ENCODE data around the gene CD276.
"Not testable (repeated sequence)": the region's sequence is repeated elsewhere in the genome, so short reads cannot be mapped to it uniquely, and the experiment has no call there.

CD276 gene

DNA sequence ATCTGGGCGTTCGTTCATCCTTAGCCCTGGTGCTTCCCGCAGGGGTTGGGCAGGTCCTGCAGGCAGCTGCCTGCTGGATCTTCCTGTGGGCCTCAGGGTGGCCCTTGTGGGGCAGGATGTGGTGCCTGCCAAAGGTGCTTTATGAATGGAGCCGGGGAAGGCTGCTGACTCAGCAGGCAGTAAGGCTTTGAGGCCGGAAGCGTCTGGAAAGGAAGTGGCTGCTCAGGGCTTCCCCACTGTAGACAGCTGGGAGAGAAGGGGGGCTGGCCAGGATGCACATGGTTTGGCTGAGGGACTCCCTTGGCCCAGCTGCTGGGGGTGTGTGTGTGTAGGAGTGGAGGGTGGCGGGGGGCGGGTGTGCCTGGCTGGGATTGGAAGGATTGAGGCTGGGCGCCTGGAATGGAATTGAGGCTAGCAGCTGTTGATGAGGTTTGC, 12.9 kb downstream of the CD276 start:
- peaks cover 23 to 25% of the 10 kb centered on the region in 2 donors for H3K4me1 ChIP-seq (ENCODE audit: control insufficient read depth in 1 of 2, insufficient read depth in 2 of 2, low read length in 2 of 2)
- H3K9me3 ChIP-seq (ENCODE audit: control insufficient read depth in 1 of 2, low read length in 2 of 2), result no peaks in the 10 kb centered on the region
- no peak overlapping the region for H3K4me3 ChIP-seq (ENCODE audit: low read depth in 1 of 2, low read length in 2 of 2)
- H3K9ac ChIP-seq (ENCODE audit: low read depth in 1 of 2, low read length in 2 of 2), result no peak overlapping the region
- H3K27ac ChIP-seq (ENCODE audit: low read depth, low read length), result no peak overlapping the region
- H3K36me3 ChIP-seq (ENCODE audit: control insufficient read depth in 1 of 2, insufficient read depth in 2 of 2, low read length in 2 of 2), result no peaks in the 10 kb centered on the region
- H3K27me3 ChIP-seq (ENCODE audit: control insufficient read depth in 1 of 2, insufficient read depth in 2 of 2, low read length in 2 of 2), result no peaks in the 10 kb centered on the region

DNA sequence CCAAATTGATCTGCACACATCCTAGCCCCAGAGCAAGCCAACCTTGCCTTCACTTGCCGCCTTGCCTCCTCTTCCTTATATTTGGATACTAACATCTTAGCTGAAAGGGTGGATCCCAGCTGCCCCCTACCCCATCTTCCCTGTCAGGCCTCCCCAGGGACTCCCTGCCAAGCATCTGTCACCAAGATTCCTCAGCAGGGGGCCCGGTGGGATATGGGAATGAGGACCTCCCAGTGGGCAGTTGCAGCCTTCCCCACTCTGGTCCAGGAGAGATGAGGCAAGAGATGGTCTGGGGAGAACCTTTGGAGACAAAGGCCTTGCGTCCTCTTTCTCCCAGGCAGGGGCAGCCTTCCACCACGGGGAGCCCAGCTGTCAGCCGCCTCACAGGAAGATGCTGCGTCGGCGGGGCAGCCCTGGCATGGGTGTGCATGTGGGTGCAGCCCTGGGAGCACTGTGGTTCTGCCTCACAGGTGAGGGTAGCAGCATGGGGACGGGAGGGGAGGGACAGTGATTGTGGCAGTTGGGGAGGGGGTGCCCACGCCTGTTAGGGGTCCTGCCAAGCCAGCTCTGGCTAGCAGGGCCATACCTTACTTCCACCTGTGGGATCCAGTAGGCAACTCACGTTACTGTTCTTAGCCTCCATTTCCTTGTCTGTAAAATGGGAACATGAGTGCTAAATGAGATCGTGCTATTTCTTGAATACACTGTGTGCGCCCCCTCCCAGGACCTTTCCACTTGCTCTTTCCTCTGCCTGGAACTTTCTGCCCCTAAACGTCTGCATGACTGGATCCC, 15.3 kb downstream of the CD276 start:
- Histone ChIP-seq H3K9ac (ENCODE audit: low read depth in 1 of 2, low read length in 2 of 2) (no peak overlapping the region), H3K9me3 (ENCODE audit: control insufficient read depth in 1 of 2, low read length in 2 of 2) (no peaks in the 10 kb centered on the region), H3K36me3 (ENCODE audit: control insufficient read depth in 1 of 2, insufficient read depth in 2 of 2, low read length in 2 of 2) (peaks cover 0 to 4% of the 10 kb centered on the region in 2 donors), H3K4me1 (ENCODE audit: control insufficient read depth in 1 of 2, insufficient read depth in 2 of 2, low read length in 2 of 2) (peaks cover 18 to 22% of the 10 kb centered on the region in 2 donors), H3K4me3 (ENCODE audit: low read depth in 1 of 2, low read length in 2 of 2) (no peak overlapping the region), H3K27ac (ENCODE audit: low read depth, low read length) (no peak overlapping the region), H3K27me3 (ENCODE audit: control insufficient read depth in 1 of 2, insufficient read depth in 2 of 2, low read length in 2 of 2) (no peaks in the 10 kb centered on the region)

DNA sequence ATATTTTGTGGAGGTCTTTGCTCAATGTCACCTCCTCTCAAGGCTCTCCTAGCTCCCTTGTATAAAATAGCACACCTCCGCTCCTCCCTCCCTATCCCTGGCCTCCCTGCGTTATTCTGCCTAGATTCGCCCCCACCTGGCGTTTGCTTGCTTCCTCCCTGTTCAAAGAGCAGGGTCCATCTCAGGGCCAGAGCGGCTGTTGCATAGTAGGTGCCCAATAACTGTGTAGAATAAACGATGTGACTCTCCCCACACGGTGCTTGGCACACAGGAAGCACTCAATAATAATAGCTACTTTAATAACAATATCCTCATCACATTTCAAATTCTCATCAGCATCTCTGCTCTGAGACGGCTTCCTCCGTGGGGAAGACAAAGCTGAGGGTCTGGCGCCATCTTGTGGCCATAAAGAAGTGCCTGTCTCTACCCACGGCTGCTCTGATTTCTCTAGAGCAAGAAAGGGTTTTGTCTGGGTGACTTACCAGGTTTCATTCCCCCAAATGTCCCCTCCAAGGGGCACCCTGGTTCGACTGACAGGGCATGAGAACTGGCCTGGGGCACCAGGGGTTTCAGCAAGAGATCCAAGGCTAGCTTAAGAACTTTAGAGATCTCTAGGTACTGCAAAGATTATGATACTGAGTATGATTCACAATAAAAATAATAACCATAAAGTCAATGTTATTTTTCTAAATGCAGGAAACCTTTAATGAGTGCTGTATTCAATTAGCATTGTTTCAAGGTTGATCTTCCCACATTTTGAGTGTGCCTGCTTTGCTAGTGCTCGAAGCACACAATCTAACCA, 16.1 kb downstream of the CD276 start:
- Histone ChIP-seq H3K27ac (ENCODE audit: low read depth, low read length) (no peak overlapping the region), H3K4me1 (ENCODE audit: control insufficient read depth in 1 of 2, insufficient read depth in 2 of 2, low read length in 2 of 2) (peaks cover 15 to 18% of the 10 kb centered on the region in 2 donors), H3K9ac (ENCODE audit: low read depth in 1 of 2, low read length in 2 of 2) (no peak overlapping the region), H3K4me3 (ENCODE audit: low read depth in 1 of 2, low read length in 2 of 2) (no peak overlapping the region), H3K9me3 (ENCODE audit: control insufficient read depth in 1 of 2, low read length in 2 of 2) (no peaks in the 10 kb centered on the region), H3K36me3 (ENCODE audit: control insufficient read depth in 1 of 2, insufficient read depth in 2 of 2, low read length in 2 of 2) (peaks cover 0 to 6% of the 10 kb centered on the region in 2 donors), H3K27me3 (ENCODE audit: control insufficient read depth in 1 of 2, insufficient read depth in 2 of 2, low read length in 2 of 2) (no peaks in the 10 kb centered on the region)

DNA sequence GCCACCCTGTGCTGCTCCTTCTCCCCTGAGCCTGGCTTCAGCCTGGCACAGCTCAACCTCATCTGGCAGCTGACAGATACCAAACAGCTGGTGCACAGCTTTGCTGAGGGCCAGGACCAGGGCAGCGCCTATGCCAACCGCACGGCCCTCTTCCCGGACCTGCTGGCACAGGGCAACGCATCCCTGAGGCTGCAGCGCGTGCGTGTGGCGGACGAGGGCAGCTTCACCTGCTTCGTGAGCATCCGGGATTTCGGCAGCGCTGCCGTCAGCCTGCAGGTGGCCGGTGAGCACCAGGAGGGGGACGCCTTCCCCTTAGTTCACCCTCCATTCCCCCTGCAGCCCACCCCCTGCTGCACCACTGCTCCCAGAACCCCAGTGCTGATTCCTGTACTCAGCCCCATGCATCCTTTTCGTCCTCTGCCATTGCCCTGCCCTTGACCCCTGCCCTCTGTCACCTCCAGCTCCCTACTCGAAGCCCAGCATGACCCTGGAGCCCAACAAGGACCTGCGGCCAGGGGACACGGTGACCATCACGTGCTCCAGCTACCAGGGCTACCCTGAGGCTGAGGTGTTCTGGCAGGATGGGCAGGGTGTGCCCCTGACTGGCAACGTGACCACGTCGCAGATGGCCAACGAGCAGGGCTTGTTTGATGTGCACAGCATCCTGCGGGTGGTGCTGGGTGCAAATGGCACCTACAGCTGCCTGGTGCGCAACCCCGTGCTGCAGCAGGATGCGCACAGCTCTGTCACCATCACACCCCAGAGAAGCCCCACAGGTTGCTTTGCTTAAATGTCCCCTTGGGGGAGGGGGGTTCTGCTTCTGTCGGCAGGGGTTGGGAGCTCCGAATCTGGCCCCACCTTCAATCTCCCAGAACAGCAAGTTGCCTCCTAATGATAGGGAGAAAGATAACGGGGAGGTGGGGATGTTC, 18.4 kb downstream of the CD276 start:
- not testable (repeated sequence) for H3K4me1 ChIP-seq (ENCODE audit: control insufficient read depth in 1 of 2, insufficient read depth in 2 of 2, low read length in 2 of 2); H3K9me3 ChIP-seq (ENCODE audit: control insufficient read depth in 1 of 2, low read length in 2 of 2); H3K4me3 ChIP-seq (ENCODE audit: low read depth in 1 of 2, low read length in 2 of 2); H3K27me3 ChIP-seq (ENCODE audit: control insufficient read depth in 1 of 2, insufficient read depth in 2 of 2, low read length in 2 of 2); H3K9ac ChIP-seq (ENCODE audit: low read depth in 1 of 2, low read length in 2 of 2); H3K27ac ChIP-seq (ENCODE audit: low read depth, low read length)
- peaks cover 0 to 15% of the 10 kb centered on the region in 2 donors for H3K36me3 ChIP-seq (ENCODE audit: control insufficient read depth in 1 of 2, insufficient read depth in 2 of 2, low read length in 2 of 2)

DNA sequence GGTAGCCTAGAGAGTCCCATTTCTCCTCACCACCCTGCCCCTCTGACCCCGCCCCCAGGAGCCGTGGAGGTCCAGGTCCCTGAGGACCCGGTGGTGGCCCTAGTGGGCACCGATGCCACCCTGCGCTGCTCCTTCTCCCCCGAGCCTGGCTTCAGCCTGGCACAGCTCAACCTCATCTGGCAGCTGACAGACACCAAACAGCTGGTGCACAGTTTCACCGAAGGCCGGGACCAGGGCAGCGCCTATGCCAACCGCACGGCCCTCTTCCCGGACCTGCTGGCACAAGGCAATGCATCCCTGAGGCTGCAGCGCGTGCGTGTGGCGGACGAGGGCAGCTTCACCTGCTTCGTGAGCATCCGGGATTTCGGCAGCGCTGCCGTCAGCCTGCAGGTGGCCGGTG, 19.4 kb downstream of the CD276 start:
- H3K4me3 ChIP-seq (ENCODE audit: low read depth in 1 of 2, low read length in 2 of 2); H3K9me3 ChIP-seq (ENCODE audit: control insufficient read depth in 1 of 2, low read length in 2 of 2); H3K27me3 ChIP-seq (ENCODE audit: control insufficient read depth in 1 of 2, insufficient read depth in 2 of 2, low read length in 2 of 2); H3K27ac ChIP-seq (ENCODE audit: low read depth, low read length); H3K4me1 ChIP-seq (ENCODE audit: control insufficient read depth in 1 of 2, insufficient read depth in 2 of 2, low read length in 2 of 2); H3K9ac ChIP-seq (ENCODE audit: low read depth in 1 of 2, low read length in 2 of 2): not testable (repeated sequence)
- H3K36me3 ChIP-seq (ENCODE audit: control insufficient read depth in 1 of 2, insufficient read depth in 2 of 2, low read length in 2 of 2), result peaks cover 3 to 26% of the 10 kb centered on the region in 2 donors

DNA sequence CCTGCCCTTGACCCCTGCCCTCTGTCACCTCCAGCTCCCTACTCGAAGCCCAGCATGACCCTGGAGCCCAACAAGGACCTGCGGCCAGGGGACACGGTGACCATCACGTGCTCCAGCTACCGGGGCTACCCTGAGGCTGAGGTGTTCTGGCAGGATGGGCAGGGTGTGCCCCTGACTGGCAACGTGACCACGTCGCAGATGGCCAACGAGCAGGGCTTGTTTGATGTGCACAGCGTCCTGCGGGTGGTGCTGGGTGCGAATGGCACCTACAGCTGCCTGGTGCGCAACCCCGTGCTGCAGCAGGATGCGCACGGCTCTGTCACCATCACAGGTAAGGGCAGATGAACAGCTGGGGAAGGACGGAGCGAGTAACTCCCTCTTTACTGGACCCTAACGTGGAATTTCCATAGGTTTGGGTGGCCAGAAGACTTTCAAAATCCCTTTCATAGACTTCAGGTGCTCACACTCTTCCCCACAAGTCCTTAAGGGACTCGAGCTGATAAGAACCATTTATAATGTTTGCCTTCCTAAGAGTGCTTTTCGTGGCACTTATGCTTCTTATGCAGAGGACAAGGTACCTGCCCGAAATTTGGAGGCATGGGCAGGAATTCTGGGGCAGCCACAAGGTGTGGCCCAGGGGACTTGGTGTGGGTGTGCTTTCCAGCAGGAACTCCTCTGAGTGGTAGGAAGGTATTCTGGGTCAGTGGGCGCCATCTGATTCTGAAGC, 20.1 kb downstream of the CD276 start:
- H3K9me3 ChIP-seq (ENCODE audit: control insufficient read depth in 1 of 2, low read length in 2 of 2); H3K4me1 ChIP-seq (ENCODE audit: control insufficient read depth in 1 of 2, insufficient read depth in 2 of 2, low read length in 2 of 2); H3K9ac ChIP-seq (ENCODE audit: low read depth in 1 of 2, low read length in 2 of 2); H3K4me3 ChIP-seq (ENCODE audit: low read depth in 1 of 2, low read length in 2 of 2); H3K27me3 ChIP-seq (ENCODE audit: control insufficient read depth in 1 of 2, insufficient read depth in 2 of 2, low read length in 2 of 2); H3K27ac ChIP-seq (ENCODE audit: low read depth, low read length): not testable (repeated sequence)
- peaks cover 4 to 26% of the 10 kb centered on the region in 2 donors for H3K36me3 ChIP-seq (ENCODE audit: control insufficient read depth in 1 of 2, insufficient read depth in 2 of 2, low read length in 2 of 2)

DNA sequence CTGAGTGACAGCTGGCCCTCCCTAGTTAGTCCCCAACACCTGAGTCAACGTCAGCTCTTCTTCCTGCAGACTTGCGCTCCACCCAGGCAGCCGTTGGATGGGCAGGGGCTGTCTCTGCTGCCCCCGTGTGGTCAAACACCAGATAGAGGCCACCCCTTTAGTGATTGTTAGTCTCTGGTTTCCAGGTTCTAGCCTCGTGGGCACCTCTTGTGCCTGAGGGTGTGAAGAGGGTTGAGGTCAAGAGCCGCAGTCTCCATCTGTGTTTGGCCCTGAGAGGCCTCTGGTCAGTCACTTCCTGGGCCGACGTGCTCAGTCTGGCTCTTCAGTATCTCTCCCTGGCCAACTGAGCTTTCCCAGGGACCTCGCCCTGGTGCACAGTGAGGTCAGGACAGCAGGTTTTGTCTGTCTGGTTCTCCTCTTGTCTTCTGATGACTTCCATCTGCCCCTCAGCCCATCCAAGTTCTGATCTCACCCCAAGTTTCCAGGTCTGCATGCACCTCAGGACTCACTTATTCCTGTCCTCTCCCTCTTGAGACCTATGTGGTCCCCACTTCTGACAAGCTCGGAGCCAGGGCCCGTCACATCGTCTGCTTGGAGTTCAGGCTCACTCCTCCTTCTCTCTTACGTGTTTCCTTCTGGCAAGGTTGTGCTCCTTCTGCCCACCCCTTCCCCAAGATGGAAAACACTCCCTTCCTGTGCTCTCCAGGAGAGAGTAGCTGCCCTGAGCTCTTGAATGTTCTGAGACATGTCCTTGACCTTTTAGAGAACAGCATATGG, 20.9 kb downstream of the CD276 start:
- Histone ChIP-seq H3K27me3 (ENCODE audit: control insufficient read depth in 1 of 2, insufficient read depth in 2 of 2, low read length in 2 of 2) (no peaks in the 10 kb centered on the region), H3K9me3 (ENCODE audit: control insufficient read depth in 1 of 2, low read length in 2 of 2) (no peaks in the 10 kb centered on the region), H3K9ac (ENCODE audit: low read depth in 1 of 2, low read length in 2 of 2) (no peak overlapping the region), H3K27ac (ENCODE audit: low read depth, low read length) (no peak overlapping the region), H3K36me3 (ENCODE audit: control insufficient read depth in 1 of 2, insufficient read depth in 2 of 2, low read length in 2 of 2) (peaks cover 4 to 26% of the 10 kb centered on the region in 2 donors), H3K4me3 (ENCODE audit: low read depth in 1 of 2, low read length in 2 of 2) (no peak overlapping the region), H3K4me1 (ENCODE audit: control insufficient read depth in 1 of 2, insufficient read depth in 2 of 2, low read length in 2 of 2) (peaks cover 7 to 8% of the 10 kb centered on the region in 2 donors)

DNA sequence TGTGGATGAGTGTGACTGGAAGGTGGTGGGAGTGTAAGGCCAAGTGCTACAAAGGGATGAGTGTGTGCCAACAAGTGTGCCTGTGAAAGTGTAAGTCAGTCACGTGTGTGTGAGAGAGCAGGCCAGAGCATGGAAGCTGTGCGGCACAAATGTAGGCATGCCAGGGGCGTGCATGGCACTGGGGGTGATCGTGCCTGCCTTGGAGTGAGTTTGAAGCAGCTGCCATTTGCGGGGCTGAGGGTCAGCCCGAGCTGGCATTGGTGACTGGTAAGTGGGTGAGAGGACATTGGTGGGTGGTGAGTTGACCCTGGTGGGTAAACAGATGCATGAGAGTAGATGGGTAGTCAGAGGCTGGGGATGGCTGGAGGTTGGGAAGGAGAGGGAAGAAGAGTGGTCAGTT, 24.5 kb downstream of the CD276 start:
- no peak overlapping the region for H3K27ac ChIP-seq (ENCODE audit: low read depth, low read length)
- no peaks in the 10 kb centered on the region for H3K9me3 ChIP-seq (ENCODE audit: control insufficient read depth in 1 of 2, low read length in 2 of 2)
- no peak overlapping the region for H3K9ac ChIP-seq (ENCODE audit: low read depth in 1 of 2, low read length in 2 of 2)
- H3K4me1 ChIP-seq (ENCODE audit: control insufficient read depth in 1 of 2, insufficient read depth in 2 of 2, low read length in 2 of 2), result peaks cover 18% of the 10 kb centered on the region in 2 donors
- H3K4me3 ChIP-seq (ENCODE audit: low read depth in 1 of 2, low read length in 2 of 2), result no peak overlapping the region
- no peaks in the 10 kb centered on the region for H3K27me3 ChIP-seq (ENCODE audit: control insufficient read depth in 1 of 2, insufficient read depth in 2 of 2, low read length in 2 of 2)
- H3K36me3 ChIP-seq (ENCODE audit: control insufficient read depth in 1 of 2, insufficient read depth in 2 of 2, low read length in 2 of 2), result peaks cover 8 to 39% of the 10 kb centered on the region in 2 donors

DNA sequence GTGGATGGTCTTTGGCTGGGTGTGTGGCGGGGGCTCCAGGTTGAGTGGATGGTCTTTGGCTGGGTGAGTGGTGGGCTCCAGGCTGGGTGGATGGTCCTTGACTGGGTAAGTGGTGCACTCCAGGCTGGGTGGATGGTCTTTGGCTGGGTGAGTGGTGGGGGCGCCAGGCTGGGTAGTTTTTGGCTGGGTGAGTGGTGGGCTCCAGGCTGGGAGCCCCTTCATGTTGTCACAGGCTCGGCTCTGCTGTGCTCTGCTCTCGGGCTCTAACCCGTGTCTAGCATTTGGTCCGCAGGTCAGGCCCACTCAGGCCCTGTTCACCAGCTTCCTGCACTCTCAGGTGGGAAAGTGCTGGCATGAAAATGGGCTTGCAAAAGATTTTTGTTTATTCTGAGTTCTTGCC, 25.1 kb downstream of the CD276 start:
- Histone ChIP-seq H3K9me3 (ENCODE audit: control insufficient read depth in 1 of 2, low read length in 2 of 2) (no peaks in the 10 kb centered on the region), H3K4me1 (ENCODE audit: control insufficient read depth in 1 of 2, insufficient read depth in 2 of 2, low read length in 2 of 2) (peaks cover 18% of the 10 kb centered on the region in 2 donors), H3K36me3 (ENCODE audit: control insufficient read depth in 1 of 2, insufficient read depth in 2 of 2, low read length in 2 of 2) (peaks cover 9 to 37% of the 10 kb centered on the region in 2 donors), H3K27ac (ENCODE audit: low read depth, low read length) (no peak overlapping the region), H3K27me3 (ENCODE audit: control insufficient read depth in 1 of 2, insufficient read depth in 2 of 2, low read length in 2 of 2) (no peaks in the 10 kb centered on the region), H3K9ac (ENCODE audit: low read depth in 1 of 2, low read length in 2 of 2) (no peak overlapping the region), H3K4me3 (ENCODE audit: low read depth in 1 of 2, low read length in 2 of 2) (no peak overlapping the region)

Data from duodenal mucosa (tissue), 2 donors.